ENCODE results near the gene UBL7.

Gene UBL7

DNA sequence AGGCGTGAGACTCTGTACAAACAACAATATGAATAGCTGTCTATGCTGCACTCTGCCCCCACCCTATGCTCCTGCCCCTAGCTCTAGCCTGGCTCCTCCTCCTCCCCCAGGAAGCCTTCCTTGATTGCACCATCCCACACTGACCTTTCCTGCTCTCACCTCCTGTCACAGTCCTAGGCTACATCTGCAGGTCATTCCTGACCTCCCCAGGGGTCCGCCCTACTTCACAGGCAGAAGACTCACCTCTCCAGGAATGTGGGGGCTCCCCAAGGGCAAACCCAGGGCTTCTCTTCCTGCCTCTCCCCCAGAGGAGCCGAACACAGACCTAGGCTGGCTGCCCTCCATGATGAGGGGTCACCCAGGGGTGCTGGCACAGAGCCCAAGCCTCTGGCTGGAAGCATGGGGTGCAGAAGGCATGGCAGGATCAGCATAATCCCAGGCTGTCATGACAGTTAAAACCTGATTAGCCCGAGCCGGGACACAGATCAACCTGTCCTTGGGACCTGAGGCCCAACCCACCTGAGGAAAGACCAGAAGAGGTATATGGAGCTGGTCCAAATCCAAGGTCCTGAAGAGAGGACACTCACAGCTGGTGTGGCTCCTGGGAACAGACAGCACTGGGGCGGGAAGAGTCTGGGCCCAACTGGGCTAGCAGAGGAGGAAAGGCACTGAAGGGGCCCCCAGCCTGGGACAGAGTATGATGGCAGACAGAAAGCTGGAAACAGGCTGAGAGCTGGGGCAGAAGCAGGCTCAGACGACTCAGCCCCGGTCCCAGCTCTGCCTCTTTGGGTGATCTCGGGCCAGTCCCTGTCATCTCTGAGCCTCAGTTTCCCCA lies 33.1 kb downstream of the UBL7 start:
- TF ChIP-seq PAX5 (IDR thresholded peaks at IDR 0.05; ENCODE audit: insufficient read depth, low read length, severe bottlenecking), result no peak
- TF ChIP-seq POLR2AphosphoS5 (IDR thresholded peaks at IDR 0.05; ENCODE audit: low read depth, low read length), result no peak
- TF ChIP-seq TAF1 (IDR thresholded peaks at IDR 0.05; ENCODE audit: low read depth, low read length), result no peak
- DNase-seq (ENCODE audit: insufficient read length, low spot score) (no peak), FAIRE-seq (no peak)

DNA sequence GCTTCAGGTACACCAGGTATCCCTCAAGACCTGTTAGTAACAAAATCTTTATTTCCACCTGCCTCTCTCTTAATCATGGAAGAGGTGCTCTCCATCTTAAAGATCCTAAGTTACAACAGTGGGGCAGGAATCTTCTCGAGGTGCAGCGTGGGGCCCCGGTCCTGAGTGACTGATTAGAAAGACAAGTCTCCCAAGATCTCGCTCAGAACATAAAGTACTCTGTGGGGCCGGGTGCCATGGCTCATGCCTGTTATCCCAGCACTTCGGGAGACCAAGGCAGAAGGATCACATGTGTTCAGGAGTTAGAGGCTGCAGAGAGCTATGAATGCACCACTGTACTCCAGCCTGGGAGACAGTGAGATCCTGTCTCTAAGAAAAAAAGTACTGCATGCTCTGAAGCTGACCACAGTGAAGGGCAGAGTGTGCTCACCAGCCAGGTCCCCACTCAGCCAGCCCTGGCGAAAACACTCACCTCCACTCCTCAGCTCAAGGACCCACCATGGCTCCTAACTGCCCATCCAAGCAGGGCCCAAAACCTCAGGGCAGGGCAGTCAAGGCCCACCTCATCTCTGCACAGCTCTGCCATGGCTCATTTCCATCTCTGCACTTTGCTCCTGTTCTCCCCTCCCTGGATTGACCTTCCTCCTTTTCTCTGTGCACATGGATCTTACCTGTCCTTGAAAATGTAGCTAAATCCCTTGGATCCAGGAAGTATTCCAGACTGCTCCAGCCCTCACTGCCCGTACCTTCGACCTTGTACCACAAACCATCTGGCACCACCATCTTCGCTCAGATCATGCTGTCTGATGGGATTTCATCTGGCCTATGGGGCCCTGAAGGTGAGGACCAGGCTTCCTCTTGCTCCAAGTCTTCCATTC lies 34.3 kb downstream of the UBL7 start:
- FAIRE-seq, result no peak

DNA sequence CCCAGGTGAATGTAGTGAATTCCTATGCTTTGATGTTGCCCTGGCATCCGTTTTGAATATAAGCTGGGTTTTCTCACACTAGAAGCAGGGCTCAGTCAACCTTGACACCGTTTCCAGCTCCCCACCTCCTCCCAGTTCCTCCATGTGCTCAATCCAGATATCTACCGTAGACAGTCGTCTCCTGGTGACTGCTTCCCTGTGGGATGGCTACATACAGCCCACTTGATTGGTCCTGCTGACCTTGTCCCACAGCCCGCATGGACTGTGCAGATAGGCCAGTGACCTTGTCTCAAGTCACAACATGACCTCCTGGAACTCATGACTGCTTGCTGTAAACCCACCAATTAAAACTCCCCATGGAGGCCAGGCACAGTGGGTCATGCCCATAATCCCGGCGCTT lies 35.3 kb downstream of the UBL7 start:
- no peak for DNase-seq (ENCODE audit: insufficient read length, low spot score)

More for the DNA sequence above, 34.3 kb downstream of the UBL7 start:
- DNase-seq (ENCODE audit: insufficient read length, low spot score), result no peak
- TF ChIP-seq SPI1 (IDR thresholded peaks at IDR 0.05; ENCODE audit: low read depth, low read length) (no peak), POLR2AphosphoS5 (IDR thresholded peaks at IDR 0.05; ENCODE audit: low read depth, low read length) (no peak), PAX5 (IDR thresholded peaks at IDR 0.05; ENCODE audit: insufficient read depth, low read length, severe bottlenecking) (no peak), POU2F2 (IDR thresholded peaks at IDR 0.05; ENCODE audit: low read depth, low read length) (no peak), TAF1 (IDR thresholded peaks at IDR 0.05; ENCODE audit: low read depth, low read length) (no peak), POLR2A (IDR thresholded peaks at IDR 0.05; ENCODE audit: low read depth, low read length) (no peak)

DNA sequence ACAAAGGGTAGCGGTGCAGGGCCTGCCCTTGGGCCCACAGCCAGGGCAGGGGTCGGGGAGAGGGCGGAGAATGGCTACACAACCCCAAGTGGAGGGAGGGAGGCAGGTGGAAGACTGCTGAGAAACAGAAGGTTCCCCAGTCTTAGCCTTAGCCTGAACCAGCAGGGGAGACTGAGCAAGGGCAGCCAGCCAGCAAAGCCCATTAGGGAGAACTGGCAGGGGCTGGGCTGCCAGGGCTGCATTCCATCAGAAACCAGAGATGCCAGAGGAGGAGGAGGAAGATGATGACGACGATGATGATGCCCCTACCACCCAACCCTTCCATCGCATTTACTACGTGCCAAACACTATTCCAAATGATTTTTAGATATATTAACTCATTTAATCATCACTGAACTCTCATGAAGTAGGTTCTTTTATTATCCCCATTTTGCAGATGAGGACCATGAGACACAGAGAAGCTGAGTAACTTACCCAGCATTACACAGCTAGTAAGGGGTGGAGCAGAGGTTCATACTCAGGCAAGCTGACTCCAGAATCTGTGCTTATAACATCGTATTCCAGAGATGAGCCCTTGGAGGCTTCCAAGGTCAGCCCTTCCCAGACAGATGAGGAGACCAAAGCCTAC lies 35.9 kb downstream of the UBL7 start:
- TF ChIP-seq POU2F2 (IDR thresholded peaks at IDR 0.05; ENCODE audit: low read depth, low read length), result no peak
- no peak for TF ChIP-seq POLR2A (IDR thresholded peaks at IDR 0.05; ENCODE audit: low read depth, low read length)
- no peak for TF ChIP-seq PAX5 (IDR thresholded peaks at IDR 0.05; ENCODE audit: insufficient read depth, low read length, severe bottlenecking)
- FAIRE-seq (no peak), DNase-seq (ENCODE audit: insufficient read length, low spot score) (no peak)

More for the DNA sequence above, 35.3 kb downstream of the UBL7 start:
- TF ChIP-seq TAF1 (IDR thresholded peaks at IDR 0.05; ENCODE audit: low read depth, low read length), result no peak
- TF ChIP-seq PAX5 (IDR thresholded peaks at IDR 0.05; ENCODE audit: insufficient read depth, low read length, severe bottlenecking), result no peak
- TF ChIP-seq POU2F2 (IDR thresholded peaks at IDR 0.05; ENCODE audit: low read depth, low read length), result no peak
- TF ChIP-seq POLR2A (IDR thresholded peaks at IDR 0.05; ENCODE audit: low read depth, low read length), result no peak
- TF ChIP-seq POLR2AphosphoS5 (IDR thresholded peaks at IDR 0.05; ENCODE audit: low read depth, low read length), result no peak
- peak; percentile 44; the same call in 1 of the 2 replicates for TF ChIP-seq SPI1 (IDR thresholded peaks at IDR 0.05; ENCODE audit: low read depth, low read length)
- FAIRE-seq, result no peak

DNA sequence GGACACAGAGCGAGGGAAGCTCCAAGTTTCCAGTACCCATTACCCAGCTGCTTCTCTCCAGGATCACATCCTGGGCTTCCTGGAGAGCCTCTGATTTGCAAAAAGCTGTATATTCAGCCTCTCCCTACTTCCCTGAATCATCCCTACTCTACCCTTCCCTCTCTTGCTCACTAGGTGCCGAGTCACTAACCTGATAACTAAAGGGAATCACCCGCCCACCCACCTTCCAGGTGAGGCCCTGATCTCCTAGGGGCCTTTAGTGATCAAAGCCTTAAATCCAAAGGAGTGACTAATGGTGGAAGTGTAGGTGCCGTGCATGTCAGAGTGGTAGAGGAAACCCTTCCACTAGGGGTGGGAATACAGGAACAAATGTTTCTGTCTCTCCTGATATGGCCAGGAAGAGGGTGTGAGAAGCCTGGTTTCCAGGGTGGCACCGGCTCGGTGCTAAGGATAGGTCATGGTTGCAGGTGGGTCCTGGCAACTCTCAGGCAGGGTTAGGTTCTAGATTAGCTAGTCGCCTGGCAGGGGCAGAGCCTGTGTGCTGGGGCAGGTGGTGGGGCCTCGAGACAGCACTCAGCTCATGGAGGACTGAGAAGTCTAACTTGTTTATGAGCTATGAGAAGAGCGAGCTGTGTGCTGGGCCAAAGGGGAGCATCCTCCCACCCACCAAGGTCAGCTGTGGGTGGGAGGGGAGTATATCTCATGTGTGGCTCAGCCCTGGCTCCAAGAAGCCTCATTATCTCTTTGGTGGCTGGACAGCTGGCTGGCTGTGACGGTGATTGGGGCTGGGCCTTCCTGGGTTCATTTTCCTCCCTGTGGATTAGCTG lies 37.3 kb downstream of the UBL7 start:
- TF ChIP-seq POLR2A (IDR thresholded peaks at IDR 0.05; ENCODE audit: low read depth, low read length) (no peak), SPI1 (IDR thresholded peaks at IDR 0.05; ENCODE audit: low read depth, low read length) (no peak), POU2F2 (IDR thresholded peaks at IDR 0.05; ENCODE audit: low read depth, low read length) (no peak), TAF1 (IDR thresholded peaks at IDR 0.05; ENCODE audit: low read depth, low read length) (no peak), POLR2AphosphoS5 (IDR thresholded peaks at IDR 0.05; ENCODE audit: low read depth, low read length) (no peak), PAX5 (IDR thresholded peaks at IDR 0.05; ENCODE audit: insufficient read depth, low read length, severe bottlenecking) (no peak)
- no peak for FAIRE-seq

DNA sequence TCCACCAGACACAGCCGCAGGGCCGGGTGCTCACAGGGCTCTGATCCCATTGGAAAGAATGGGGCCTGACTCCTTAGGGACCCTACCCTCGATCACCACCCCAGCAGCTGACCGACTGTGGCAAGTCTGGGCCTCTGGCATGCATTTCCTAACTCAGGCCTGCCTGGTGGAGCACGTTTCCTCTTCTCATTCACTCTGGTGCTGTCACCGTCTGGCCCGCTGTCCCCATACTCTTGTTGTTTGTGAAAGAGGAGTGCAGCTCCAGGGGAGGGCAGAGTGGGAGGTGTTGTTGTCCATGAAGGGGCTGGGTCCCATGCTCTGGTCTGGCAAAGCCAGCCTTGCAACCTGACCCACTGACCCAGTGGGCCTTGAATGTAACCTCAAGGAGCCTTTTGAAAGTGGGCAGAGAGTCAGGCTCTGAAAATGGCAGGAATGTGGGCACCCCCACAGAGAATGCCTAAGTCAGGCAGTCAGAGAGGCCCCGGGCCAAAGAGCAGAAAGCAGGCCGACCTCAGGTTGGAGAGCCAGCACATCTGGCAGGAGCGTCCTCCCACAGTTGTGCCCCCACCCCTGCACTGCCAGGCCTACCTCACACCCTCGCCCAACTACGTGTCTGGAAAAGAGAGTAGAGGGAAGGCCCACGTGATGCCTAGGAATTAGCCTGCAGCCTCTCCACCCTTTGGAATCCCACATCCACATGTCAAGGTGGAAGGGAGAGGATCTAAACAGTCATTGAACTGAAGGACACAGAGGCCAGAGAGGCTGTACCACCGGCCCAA lies 38.1 kb downstream of the UBL7 start:
- TF ChIP-seq POLR2AphosphoS5 (IDR thresholded peaks at IDR 0.05; ENCODE audit: low read depth, low read length), result no peak
- TF ChIP-seq PAX5 (IDR thresholded peaks at IDR 0.05; ENCODE audit: insufficient read depth, low read length, severe bottlenecking), result no peak
- TF ChIP-seq SPI1 (IDR thresholded peaks at IDR 0.05; ENCODE audit: low read depth, low read length), result no peak; the same call in 1 of the 2 replicates
- TF ChIP-seq POU2F2 (IDR thresholded peaks at IDR 0.05; ENCODE audit: low read depth, low read length), result no peak
- TF ChIP-seq TAF1 (IDR thresholded peaks at IDR 0.05; ENCODE audit: low read depth, low read length), result no peak
- TF ChIP-seq POLR2A (IDR thresholded peaks at IDR 0.05; ENCODE audit: low read depth, low read length), result no peak
- FAIRE-seq, result no peak
- DNase-seq (ENCODE audit: insufficient read length, low spot score), result no peak

More for the DNA sequence above, 37.3 kb downstream of the UBL7 start:
- DNase-seq (ENCODE audit: insufficient read length, low spot score), result no peak

DNA sequence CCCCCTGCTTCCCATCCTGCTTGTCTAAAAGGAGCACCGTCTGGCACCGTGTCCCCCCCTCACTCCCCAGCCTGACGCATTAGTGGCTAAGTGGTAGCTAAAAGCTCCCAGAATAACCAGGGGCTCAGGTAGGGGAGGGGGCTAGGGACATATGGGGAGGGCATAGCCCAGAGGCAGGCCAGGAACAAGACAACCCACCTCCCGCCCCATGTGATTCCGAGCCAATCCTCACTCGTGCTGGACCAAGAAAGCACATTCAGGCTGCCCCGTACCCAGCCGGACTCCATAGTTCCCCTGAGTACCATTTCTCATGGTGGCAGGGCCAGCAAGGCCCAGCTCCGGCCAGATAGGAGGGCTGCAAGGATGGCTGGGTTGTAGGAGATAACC lies 38.7 kb downstream of the UBL7 start:
- DNase-seq (ENCODE audit: insufficient read length, low spot score) (no peak), FAIRE-seq (no peak)
- TF ChIP-seq TAF1 (IDR thresholded peaks at IDR 0.05; ENCODE audit: low read depth, low read length), result no peak
- no peak for TF ChIP-seq POLR2AphosphoS5 (IDR thresholded peaks at IDR 0.05; ENCODE audit: low read depth, low read length)
- no peak for TF ChIP-seq POU2F2 (IDR thresholded peaks at IDR 0.05; ENCODE audit: low read depth, low read length)
- no peak for TF ChIP-seq POLR2A (IDR thresholded peaks at IDR 0.05; ENCODE audit: low read depth, low read length)
- TF ChIP-seq SPI1 (IDR thresholded peaks at IDR 0.05; ENCODE audit: low read depth, low read length), result no peak
